Germinal center (tissue), 1 donor: ENCODE data around the gene PLCE1.
"Not testable (repeated sequence)": the region's sequence is repeated elsewhere in the genome, so short reads cannot be mapped to it uniquely, and the experiment has no call there.

Experiments
- DNase-seq: peaks from one replicate; pipeline ENCODE4 v3.0.0; 2012; ENCODE audit warnings: mixed read lengths, low spot score

The PLCE1 gene

DNA sequence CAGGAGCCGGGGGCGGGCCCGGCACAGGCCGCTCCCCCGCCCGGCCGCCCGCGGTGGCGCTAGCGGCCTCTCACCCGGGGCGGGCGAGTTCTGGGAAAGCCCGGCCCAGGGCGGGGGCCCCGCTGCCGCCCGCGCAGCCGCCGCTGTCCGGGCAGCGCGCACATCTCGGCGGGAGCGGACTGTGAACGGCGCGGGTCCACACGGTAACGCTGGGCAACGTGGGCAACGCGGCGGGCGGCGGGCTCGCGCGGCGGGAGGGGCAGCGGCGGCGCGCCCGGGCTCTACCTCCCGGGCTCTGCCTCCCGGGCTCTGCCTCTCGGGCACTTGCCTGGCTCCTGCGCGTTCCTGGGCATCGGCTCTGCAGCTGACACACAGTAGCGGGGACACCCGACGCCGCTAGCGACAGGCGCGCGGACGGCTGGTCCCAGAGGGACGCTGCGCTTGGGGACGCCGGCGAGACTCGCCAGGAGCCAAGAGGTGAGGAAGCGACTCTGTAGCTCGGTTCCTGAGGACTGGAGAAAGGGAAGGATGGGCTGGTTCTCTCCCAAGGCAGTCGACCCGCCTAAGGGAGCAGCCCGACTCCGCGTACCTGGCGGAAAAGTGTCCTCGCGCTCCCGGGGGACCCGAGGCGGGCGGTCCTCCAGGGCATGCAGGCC is at the start of gene PLCE1:
TSS of gene PLCE1 (plus strand) at position 150 of the 656 bp plus-strand sequence. CDS start 37,116 bp downstream, outside the sequence.
- peak; percentile 36 for DNase-seq

DNA sequence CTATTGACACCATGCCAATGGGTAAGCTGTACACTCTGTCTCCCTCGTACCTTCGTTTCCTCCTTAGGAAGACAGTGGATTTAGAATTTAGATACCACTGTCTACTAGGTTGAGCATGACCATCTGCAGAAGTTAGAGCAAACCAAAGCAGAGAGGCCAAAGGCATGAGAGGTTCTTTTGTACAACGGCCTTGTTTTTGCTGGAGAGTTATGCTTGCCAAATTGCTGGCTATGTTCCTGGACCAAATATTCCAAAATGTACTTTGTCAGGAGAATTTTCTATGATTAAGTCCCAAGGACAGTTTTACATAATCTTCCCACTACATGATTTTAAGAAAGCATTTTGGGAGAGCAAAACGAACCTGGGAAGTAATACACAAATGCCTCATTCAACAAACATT is 47.9 kb upstream of the PLCE1 start:
- no peak for DNase-seq

DNA sequence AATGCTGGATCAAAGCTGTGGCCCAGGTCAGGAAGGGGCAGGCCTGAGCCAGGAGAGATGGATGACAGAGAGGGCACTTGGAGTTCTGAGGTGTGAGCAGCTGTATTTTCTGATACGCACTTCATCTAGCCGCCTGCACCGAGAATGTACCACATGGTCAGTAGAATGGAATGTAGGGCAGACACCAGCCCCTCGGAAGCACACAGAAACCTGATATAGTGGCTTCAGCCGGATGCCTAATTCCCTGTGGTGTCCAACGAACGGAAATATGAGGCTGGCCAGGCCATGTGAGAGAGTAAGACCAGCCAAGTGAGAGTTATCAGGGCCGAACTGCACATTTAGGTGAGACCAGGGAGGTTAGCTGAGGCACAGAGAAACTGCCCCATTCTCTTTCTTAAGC is 46.7 kb upstream of the PLCE1 start:
- no peak for DNase-seq

DNA sequence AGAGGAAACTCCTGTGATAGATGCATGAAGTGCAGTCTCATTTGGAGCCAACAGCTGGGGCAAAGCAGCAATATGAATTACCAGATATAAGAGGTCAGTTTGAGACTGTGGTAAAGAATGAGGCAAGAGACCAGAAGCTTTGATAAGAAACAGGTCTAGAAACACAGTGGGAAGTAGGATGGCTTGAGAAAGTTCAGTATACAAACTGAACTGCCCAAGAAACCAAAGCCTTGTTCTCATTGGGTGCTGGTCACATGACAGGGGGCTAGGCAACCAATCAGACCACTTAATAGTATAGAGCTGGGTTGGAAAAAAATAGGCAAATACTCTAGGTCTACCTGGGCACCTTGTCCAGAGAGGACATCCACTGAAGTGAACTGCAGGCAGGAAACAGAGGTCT is 46.2 kb upstream of the PLCE1 start:
- no peak for DNase-seq

DNA sequence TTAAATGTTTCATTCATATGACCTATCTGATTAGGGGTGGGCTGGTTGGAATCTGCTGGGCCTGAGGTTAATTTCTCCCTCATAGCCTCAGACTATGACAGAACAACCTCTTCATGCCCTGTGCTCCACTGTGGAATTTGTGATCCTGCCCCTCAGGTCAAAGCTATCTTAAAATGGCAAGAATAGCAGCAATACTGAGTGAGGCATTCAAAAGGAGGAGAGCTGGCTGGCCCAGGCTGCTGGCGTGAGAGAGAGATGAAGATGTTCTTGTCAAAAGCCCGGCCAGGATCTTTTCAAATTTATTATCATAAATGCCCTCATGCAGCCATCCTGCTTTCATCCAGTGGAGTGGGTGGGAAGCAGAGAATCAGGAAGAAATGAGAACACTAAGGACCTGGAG is 41.8 kb upstream of the PLCE1 start:
- no peak for DNase-seq

DNA sequence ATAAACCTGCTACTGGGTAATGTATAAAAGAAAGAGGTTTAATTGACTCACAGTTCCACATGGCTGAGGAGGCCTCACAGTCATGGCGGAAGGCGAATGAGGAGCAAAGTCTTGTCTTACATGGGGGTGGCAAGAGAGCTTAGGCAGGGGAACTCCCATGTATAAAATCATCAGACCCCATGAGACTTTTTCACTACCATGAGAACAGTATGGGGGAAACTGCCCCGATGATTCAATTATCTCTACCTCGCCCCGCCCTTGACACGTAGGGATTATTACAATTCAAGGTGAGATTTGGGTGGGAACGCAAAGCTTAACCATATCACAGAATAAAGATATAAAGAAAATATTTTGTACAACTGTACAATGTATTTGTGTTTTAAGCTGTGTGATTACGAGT is 39.4 kb upstream of the PLCE1 start:
- DNase-seq = no peak

DNA sequence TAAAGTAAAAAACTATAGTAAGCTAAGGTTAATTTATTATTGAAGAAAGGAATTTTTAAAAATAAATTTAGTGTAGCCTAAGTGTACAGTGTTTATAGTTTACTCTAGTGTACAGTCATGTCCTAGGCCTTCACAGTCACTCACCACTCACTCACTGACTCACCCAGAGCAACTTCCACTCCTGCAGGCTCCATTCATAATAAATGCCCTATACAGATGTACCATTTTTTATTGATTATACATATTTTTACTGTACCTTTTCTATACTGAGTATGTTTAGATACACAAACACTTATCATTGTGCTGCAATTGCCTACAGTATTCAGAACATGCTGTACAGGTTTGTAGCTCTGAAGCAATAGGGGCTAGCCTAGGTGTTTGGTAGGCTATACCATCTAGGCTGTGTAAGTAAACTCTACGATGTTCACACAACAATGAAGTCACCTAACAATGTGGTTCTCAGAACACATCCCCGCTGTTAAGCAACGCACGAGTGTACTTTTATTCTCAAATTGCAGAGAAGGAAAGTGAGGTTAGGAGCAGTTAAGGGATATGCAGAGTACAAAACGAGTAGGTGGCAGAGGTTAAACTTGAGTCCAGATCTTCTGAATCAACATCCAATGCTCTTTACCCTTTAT is 38.9 kb upstream of the PLCE1 start:
- no peak for DNase-seq

DNA sequence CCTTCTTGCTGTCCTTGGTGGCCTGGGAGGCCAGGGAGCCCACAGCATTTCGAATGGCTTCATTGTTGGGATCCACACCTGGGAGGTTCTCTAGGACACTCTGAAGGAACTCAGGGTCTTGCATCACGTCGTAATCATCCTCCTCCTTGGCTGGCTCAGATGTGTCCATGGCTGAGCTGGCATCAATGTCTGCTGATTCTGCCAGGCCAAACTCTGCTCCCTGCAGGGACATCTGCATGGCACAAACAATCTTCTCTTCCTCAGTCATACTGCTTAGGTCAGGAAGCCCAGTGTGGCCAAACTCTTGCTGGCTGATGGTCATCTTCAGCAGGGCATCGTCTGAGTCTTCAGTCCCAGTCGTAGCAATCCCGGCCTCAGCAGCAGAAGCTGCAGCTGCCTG is 34.9 kb upstream of the PLCE1 start:
- no peak for DNase-seq

DNA sequence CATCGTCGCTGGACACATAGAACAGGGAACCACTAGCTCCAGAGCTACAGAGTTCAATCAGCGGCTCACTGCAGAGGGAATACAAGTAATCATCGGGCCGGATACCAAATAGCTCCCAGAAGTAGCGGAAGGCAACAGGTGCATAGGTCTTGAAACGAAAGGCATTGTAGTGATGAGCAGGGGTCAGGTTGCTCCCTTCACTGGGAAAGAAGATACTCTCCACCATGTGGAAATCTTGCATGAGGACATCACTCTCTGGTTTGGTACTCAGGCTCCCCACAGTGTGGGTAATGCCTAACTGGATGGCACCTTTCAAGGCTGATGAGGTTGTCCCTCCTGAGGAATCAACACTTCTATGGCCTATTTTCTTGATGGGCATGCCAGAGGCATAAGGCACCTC is 32.7 kb upstream of the PLCE1 start:
- not testable (repeated sequence) for DNase-seq

DNA sequence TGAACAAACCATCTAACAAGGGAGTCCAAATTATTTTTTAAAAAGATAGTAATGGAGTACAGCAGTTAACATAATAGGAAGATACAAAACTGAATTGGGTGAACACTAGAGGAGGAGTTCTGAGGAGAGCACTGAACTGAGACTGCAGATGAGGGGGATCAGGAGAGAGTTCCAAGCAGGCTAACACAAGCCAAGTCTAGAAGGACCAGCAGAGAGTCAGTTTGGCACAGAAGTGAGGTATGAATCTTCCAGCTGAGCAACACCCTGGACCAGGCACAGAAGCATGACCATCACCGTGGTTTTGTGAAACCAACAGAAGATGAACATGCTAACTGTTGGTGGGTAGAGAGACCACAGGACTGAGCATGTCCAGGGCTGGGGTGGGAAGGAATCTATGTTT is 30.8 kb upstream of the PLCE1 start:
- DNase-seq = no peak

DNA sequence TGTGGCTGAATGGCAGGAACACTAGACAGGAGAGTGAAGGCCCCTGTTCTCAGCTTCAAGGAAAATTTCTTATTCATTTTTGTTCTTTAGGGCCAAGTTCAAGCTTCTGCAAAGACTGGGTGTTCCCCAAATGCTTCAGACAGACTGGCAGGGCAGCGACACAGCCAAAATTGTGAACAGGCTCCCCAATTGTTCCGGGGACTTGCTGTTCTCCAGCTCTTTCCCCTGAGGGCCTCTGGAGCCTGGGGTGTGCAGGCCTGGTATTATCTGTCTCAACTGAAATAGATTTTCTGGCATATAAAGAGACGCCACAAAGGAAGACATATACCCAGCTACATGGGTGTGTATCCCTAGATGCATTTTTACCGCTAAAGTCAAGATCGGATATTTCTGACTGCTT is 30.3 kb upstream of the PLCE1 start:
- no peak for DNase-seq

DNA sequence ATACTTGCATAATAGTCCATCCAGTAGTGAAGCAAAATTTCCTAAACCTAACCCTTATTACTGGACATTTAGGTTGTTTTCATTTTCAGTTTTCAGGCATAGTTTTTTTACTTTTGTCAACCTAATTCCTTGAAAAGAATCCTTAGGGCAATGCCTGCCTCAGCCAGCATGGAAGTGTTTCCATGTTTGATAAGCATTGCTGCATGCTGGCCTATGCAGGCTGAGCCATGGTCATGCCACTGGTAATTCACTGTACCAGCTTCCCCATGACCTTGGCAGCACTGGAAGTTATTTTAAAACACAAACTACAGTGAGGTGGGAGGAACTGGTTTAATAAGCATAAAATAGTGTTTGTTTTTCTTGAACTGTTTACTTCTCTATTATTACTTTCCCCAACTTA is 27.8 kb upstream of the PLCE1 start:
- no peak for DNase-seq

DNA sequence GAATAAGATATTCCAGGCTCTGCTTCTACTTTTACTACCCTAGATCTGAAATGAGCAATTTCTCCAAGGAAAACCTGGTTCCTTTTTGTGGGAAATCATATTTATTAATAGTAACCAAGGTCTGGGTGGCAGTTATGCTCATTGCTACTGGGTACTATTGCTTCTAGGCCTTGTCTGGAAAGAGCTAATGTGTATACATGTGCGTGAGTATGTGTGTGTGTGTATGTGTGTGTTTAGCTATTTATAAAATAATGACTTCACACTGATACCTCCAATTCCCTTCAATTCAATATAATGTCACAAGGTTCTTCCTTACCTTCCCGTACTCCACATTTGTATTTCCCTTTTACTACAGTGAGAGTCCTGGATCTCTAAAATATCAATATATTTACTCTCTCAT is 26.0 kb upstream of the PLCE1 start:
- no peak for DNase-seq

DNA sequence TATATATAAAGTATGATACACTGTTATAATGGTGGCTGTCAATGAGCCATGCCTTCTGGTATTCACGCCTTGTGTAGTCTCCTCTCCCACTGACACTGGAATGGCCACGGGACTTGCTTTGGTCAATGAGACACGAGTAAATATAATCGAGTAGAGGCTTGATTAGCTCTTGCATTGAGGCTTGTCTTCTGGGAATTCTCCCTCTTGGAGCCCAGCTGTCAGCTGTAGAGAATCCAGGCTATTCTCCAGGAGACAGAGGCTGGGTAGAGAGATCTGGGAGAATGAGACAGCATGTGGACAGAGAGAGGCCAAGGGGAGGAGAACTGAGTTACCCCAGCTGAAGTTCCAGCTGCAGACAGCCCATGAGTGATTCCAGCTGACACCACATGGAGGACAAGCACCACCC is 25.2 kb upstream of the PLCE1 start:
- no peak for DNase-seq

DNA sequence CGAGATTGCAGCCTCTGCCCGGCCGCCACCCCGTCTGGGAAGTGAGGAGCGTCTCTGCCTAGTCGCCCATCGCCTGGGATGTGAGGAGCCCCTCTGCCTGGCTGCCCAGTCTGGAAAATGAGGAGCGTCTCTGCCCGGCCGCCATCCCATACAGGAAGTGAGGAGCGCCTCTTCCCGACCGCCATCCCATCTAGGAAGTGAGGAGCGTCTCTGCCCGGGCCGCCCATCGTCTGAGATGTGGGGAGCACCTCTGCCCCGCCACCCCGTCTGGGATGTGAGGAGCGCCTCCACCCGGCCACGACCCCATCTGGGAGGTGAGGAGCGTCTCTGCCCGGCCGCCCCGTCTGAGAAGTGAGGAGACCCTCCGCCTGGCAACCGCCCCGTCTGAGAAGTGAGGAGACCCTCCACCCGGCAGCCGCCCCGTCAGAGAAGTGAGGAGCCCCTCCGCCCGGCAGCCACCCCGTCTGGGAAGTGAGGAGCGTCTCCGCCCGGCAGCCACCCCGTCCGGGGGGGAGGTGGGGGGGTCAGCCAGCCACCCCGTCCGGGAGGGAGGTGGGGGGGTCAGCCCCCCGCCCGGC is 23.2 kb upstream of the PLCE1 start:
- not testable (repeated sequence) for DNase-seq

DNA sequence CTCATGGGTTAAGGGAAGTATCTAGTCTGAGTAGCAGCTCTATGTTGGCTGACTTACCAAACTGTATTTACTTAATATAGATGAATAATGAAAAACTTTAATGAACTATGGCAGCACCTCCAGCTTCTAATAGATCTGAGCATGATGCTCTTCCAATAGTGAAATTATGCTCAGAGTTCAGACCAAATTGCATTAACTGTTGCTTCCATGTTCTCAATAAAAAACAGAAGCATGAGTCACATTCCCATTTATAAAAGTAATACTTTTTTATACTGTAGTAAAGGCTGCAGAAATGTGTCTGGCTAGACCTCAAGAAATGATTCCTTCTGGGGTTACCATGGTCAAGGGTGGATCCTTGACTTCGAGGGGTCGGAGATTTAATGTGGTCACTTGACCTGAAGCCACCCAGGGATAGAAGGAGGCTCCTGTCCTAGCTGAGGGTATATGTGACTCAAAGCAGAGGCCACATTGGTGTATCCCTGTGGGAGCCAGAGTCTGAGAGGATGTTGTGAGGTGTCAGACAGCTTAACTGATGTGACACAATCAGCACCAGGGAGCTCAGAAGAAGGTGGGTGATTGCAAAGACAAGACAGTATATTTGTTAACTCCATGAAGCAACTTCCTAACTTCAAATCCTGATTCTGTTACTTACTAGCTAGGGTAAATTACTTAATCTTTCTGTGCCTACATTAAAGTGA is 19.8 kb upstream of the PLCE1 start:
- DNase-seq = no peak

DNA sequence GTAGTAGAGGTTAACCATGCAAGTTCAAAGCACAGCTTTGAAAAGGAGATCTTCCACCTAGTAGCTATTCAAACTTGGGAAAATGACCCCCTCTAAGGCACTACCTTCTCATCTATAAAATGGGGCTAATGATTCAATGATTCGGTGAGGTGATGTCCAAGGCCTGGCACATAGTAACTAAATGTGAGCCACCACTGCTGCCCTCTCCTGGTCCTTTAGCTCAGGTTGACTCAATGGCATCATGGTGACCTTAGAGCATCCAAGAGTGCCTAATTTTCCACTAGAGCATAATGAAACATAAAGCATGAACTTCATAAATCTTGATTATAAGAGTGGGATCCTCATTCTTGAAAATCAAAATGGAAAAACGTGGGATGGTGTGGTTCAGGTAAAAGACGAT is 16.3 kb upstream of the PLCE1 start:
- DNase-seq = no peak

DNA sequence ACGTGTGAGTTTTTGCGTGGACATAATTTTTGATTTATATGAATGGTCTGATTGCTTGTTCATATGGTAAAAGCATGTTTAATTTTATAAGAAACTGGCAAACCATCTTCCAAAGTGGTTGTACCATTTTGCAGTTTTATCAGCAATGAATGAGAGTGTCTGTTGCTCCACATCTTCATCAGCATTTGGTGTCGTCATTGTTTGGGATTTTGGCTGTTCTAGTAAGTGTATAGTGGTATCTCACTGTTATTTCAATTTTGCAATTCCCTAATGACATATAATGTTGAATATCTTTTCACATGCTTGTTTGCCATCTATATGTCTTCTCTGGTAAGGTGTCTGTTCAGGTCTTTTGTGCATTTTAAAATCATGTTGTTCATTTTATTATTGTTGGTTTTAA is 13.2 kb upstream of the PLCE1 start:
- no peak for DNase-seq

DNA sequence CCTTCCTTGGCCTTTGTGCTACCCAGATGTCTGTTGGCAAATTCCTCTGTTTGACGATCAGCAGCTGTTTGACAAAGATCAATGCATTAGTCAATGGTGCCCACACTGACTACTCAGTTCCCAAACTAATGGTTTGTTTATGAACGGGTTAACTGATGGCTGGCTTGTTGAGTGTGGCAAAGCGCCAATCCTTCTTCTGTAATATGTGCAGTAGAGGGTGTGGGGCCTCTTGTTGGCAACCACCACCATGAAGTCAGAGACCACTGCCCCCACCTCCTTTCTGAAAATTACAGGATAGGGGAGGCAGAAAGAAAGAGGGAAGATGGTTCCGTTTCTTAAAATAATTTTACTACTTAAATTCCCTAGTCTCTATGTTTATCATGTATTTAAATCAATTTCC is 2.6 kb upstream of the PLCE1 start:
- no peak for DNase-seq

DNA sequence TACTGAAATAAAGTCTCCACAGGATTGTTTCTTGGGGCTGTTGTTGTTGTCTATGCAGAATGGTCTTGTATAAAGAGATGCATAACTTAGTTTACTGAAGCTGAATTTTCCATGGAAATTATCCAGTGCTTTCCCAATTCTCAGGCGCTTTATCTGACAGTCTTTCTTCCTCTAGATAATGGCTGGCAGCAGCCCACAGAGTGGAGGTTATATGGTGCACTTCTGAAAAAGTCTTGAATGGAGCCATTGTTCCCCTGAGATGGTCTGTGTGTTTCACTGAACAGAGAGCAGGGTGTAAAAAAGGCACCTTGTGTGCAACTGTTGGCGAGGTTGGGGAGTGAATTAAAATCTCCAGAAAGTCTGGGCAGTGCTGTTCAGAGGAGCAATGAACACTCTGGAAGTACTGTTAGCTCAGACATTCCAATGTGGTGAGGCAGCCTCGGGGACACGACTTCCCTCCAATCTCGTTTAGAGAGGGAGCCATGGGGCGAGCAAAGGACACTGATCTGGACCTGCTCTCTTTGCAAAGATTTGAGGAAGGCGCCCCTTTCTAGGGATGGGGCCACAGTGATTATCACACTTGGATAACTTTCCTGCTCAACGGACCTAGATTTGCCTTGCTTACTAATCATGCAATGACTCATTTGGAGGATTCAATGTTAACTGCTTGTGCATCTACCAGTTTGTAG is 2.0 kb upstream of the PLCE1 start:
- DNase-seq = no peak

DNA sequence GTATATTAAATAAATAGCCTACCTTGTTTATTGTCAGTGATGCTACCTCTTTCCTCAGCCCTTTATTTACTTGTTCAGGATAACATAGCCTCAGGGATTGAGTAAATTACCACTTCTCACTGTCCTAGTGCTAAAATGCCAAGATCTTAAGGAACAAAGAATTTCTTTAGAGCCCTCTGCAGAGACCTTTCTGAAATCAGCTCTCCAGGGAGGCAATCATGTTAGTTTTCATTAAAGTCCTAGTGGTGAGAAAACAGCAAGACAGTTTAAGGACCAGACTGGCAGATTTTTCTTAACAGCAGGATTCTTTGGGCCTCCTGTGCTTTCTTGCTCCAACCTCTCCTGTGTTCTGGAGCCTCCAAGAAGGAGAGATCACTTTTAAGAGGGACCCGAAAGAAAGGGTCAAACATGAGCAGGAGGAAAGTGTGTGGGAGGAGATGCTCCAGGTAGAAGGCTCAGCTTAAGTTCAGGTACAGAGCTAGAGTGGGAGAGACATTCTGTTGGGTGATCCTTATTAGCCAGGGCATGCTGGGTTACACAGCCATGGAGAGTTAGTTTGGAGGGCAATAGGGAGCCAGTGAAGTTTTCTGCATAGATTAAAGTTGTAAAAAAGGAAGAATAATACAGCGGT is 1.2 kb upstream of the PLCE1 start:
- DNase-seq = no peak

DNA sequence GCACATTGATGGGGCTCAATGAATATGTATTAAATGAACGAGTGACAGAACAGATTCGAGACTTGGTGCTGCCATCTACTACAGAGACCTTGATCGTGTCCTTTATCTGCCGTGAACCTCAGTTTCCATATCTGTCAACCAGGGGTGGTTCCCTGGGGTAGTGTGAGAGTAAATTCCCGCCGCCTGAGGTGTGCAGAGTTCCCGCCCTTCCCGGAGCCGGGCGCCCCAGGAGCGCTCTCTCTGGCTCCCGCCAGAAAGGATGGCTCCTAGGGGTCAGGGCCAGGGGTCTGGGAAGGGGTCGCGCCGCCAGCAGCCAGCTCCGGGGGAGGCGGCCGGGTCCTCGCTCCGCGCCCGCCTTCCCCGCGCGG is 333 bp upstream of the PLCE1 start:
- no peak for DNase-seq
